KMS-11 (cell line): ENCODE measurements around the gene ARHGAP9.
A peak's percentile ranks its signal among the peaks of the same experiment; 100 is the strongest.

Experiments
- H2AFZ ChIP-seq: fragments of 200-600 bp; sonication (generic); 2 replicates; pipeline ENCODE4 v1.6.1; 2016; ENCODE audit warnings: antibody characterized with exemption, mixed run types, low read depth
- H3K27ac ChIP-seq: fragments of 200-600 bp; sonication (generic); 2 replicates; pipeline ENCODE4 v1.6.1; 2016; ENCODE audit warnings: mild to moderate bottlenecking, mixed run types
- H3K27me3 ChIP-seq: fragments of 200-600 bp; sonication (generic); 2 replicates; pipeline ENCODE4 v1.6.1; 2017; ENCODE audit warnings: mild to moderate bottlenecking, low read depth, mixed run types, moderate library complexity; ENCODE audit not compliant: insufficient read depth
- H3K36me3 ChIP-seq: fragments of 200-600 bp; sonication (generic); 2 replicates; pipeline ENCODE4 v1.6.1; 2017; ENCODE audit warnings: mild to moderate bottlenecking, mixed run types; ENCODE audit not compliant: insufficient read depth
- H3K4me1 ChIP-seq: fragments of 200-600 bp; sonication (generic); 2 replicates; pipeline ENCODE4 v1.6.1; 2016; ENCODE audit warnings: mild to moderate bottlenecking, low read depth, mixed run types; ENCODE audit not compliant: poor library complexity, severe bottlenecking
- H3K4me2 ChIP-seq: fragments of 200-600 bp; sonication (generic); 2 replicates; pipeline ENCODE4 v1.7.0; 2016; ENCODE audit warnings: mild to moderate bottlenecking, mixed run types
- H3K4me3 ChIP-seq: fragments of 200-600 bp; sonication (generic); IDR thresholded peaks from 2 replicates; pipeline ENCODE4 v1.6.1; 2017; ENCODE audit warnings: low read depth, low read length, mixed read lengths; ENCODE audit not compliant: insufficient read depth
- H3K79me2 ChIP-seq: fragments of 200-600 bp; sonication (generic); 2 replicates; pipeline ENCODE4 v1.6.1; 2016; ENCODE audit warnings: low read depth, mixed run types; ENCODE audit not compliant: insufficient read depth
- H3K9ac ChIP-seq: fragments of 200-600 bp; sonication (generic); 2 replicates; pipeline ENCODE4 v1.6.1; 2016; ENCODE audit warnings: mild to moderate bottlenecking, mixed run types
- H4K20me1 ChIP-seq: fragments of 200-600 bp; sonication (generic); 2 replicates; pipeline ENCODE4 v1.6.1; 2016; ENCODE audit warnings: mild to moderate bottlenecking, mixed run types; ENCODE audit not compliant: insufficient read depth
- CTCF ChIP-seq: fragments of 200-600 bp; sonication (generic); conservative IDR thresholded peaks from 2 replicates; pipeline ENCODE4 v1.6.1; 2017; ENCODE audit warnings: low read depth, mild to moderate bottlenecking, antibody characterized with exemption, low read length, moderate library complexity, mixed read lengths

ARHGAP9 gene

GRCh38 chr12:57521525-57522010, 41.9 kb upstream of the ARHGAP9 start:
- no peaks in the 10 kb centered on the region for H4K20me1 ChIP-seq
- peak overlapping the region; percentile 69 for H3K4me2 ChIP-seq
- H3K36me3 ChIP-seq, result peaks cover 5% of the 10 kb centered on the region; the same call in 1 of the 2 replicates
- no peaks in the 10 kb centered on the region for H3K27me3 ChIP-seq
- H3K27ac ChIP-seq, result peak overlapping the region; percentile 84
- peak; percentile 44; the same call in 1 of the 2 replicates for TF ChIP-seq CTCF
- peak overlapping the region; percentile 70 for H2AFZ ChIP-seq
- peak overlapping the region; percentile 72 for H3K4me3 ChIP-seq
- peaks cover 50% of the 10 kb centered on the region for H3K79me2 ChIP-seq
- H3K4me1 ChIP-seq, result peaks cover 60% of the 10 kb centered on the region
- H3K9ac ChIP-seq, result peak overlapping the region; percentile 80

- Histone ChIP-seq H2AFZ (peak within 1 kb of the TSS; percentile 70), H3K4me1 (peaks cover 60% of the 10 kb centered on the region), H3K4me3 (peak within 1 kb of the TSS; percentile 87), H3K27me3 (no peaks in the 10 kb centered on the region), H3K79me2 (peaks cover 50% of the 10 kb centered on the region), H4K20me1 (no peaks in the 10 kb centered on the region), H3K9ac (peak within 1 kb of the TSS; percentile 80), H3K27ac (peak within 1 kb of the TSS; percentile 84), H3K4me2 (peak within 1 kb of the TSS; percentile 89), H3K36me3 (peaks cover 17% of the 10 kb centered on the region; the same call in 1 of the 2 replicates)
- peak; percentile 24 for TF ChIP-seq CTCF
Observed at GRCh38 chr12:57520053-57520818, 40.6 kb upstream of the ARHGAP9 start, which contains the start of gene DDIT3. Gene DDIT3, minus strand, starts transcription at chr12:57520514. Its CDS starts 3,108 bp downstream, at chr12:57517406.

- peaks cover 48% of the 10 kb centered on the region for H3K79me2 ChIP-seq
- H2AFZ ChIP-seq, result peak overlapping the region; percentile 15; the same call in 1 of the 2 replicates
- no peaks in the 10 kb centered on the region for H3K27me3 ChIP-seq
- peak overlapping the region; percentile 89 for H3K4me2 ChIP-seq
- peak overlapping the region; percentile 71 for H3K27ac ChIP-seq
- H4K20me1 ChIP-seq, result no peaks in the 10 kb centered on the region
- peak overlapping the region; percentile 71 for H3K9ac ChIP-seq
- peak overlapping the region; percentile 87 for H3K4me3 ChIP-seq
- peaks cover 57% of the 10 kb centered on the region for H3K4me1 ChIP-seq
- no peak for TF ChIP-seq CTCF
- H3K36me3 ChIP-seq, result peaks cover 22% of the 10 kb centered on the region; the same call in 1 of the 2 replicates
Observed at GRCh38 chr12:57519796-57520052, 40.1 kb upstream of the ARHGAP9 start.

- Histone ChIP-seq H3K4me1 (peaks cover 51% of the 10 kb centered on the region), H3K4me2 (peak overlapping the region; percentile 89), H4K20me1 (no peaks in the 10 kb centered on the region), H3K79me2 (peaks cover 42% of the 10 kb centered on the region), H3K27me3 (no peaks in the 10 kb centered on the region), H3K36me3 (peaks cover 27% of the 10 kb centered on the region; the same call in 1 of the 2 replicates), H2AFZ (no peak overlapping the region), H3K27ac (peak overlapping the region; percentile 71), H3K9ac (peak overlapping the region; percentile 71), H3K4me3 (peak overlapping the region; percentile 87)
- no peak for TF ChIP-seq CTCF
Observed at GRCh38 chr12:57518920-57519795, 39.5 kb upstream of the ARHGAP9 start.
